HepG2 (cell line): ENCODE data around the gene HSP90AB1. TPM values are rescaled to one million over a fixed set of nuclear protein-coding genes. Genes with fewer than 3 reads are reported as not detected.

Source experiments
- ATAD3A ChIP-seq: sonication (generic); formaldehyde crosslinking; IDR thresholded peaks from 2 replicates; pipeline ENCODE4 v1.4.0; 2020; ENCODE audit warnings: missing genetic modification reagents
- FOXA3 ChIP-seq: IDR thresholded peaks from 2 replicates; pipeline ENCODE4 v1.6.1; 2016; ENCODE audit warnings: missing genetic modification reagents, missing compliant biosample characterization
- FOXP1 ChIP-seq, 2 experiments: fragments of 450-650 bp in 1 of 2; IDR thresholded peaks; 2 replicates each; pipeline ENCODE4 v1.6.1; 2017 to 2018; ENCODE audit warnings: antibody characterized with exemption in 1 of 2
- HCFC1 ChIP-seq: fragments of 150-350 bp; IDR thresholded peaks from 2 replicates; pipeline ENCODE4 v1.6.1; 2014; ENCODE audit warnings: low read depth, low read length
- HNRNPK ChIP-seq: fragments of 200-400 bp; formaldehyde crosslinking; IDR thresholded peaks from 2 replicates; pipeline ENCODE4 v1.6.1; 2018; ENCODE audit warnings: low read length, low read depth, moderate library complexity, mild to moderate bottlenecking; ENCODE audit not compliant: poor library complexity, severe bottlenecking
- HNRNPLL ChIP-seq: fragments of 200-400 bp; formaldehyde crosslinking; IDR thresholded peaks from 2 replicates; pipeline ENCODE4 v1.6.1; 2017; ENCODE audit warnings: mild to moderate bottlenecking, low read depth, low read length; ENCODE audit not compliant: poor library complexity, severe bottlenecking
- HOXA3 ChIP-seq: sonication (generic); formaldehyde crosslinking; IDR thresholded peaks from 2 replicates; pipeline ENCODE4 v1.5.0; 2020; ENCODE audit warnings: missing genetic modification reagents
- KLF12 ChIP-seq: sonication (generic); formaldehyde crosslinking; IDR thresholded peaks from 2 replicates; pipeline ENCODE4 v1.4.0; 2020; ENCODE audit warnings: missing genetic modification reagents, borderline replicate concordance
- PAX8 ChIP-seq: sonication (generic); formaldehyde crosslinking; IDR thresholded peaks from 2 replicates; pipeline ENCODE4 v1.8.0; 2022; ENCODE audit warnings: mild to moderate bottlenecking, missing genetic modification reagents, borderline replicate concordance
- ZNF567 ChIP-seq: sonication (generic); formaldehyde crosslinking; IDR thresholded peaks from 2 replicates; pipeline ENCODE4 v1.8.1; 2023; ENCODE audit warnings: mild to moderate bottlenecking, missing genetic modification reagents, borderline replicate concordance
- ZNF761 ChIP-seq: sonication (generic); formaldehyde crosslinking; conservative IDR thresholded peaks from 2 replicates; pipeline ENCODE4 v1.4.0; 2020; ENCODE audit warnings: mild to moderate bottlenecking, missing genetic modification reagents
- ZSCAN9 ChIP-seq: IDR thresholded peaks from 2 replicates; pipeline ENCODE4 v1.6.1; 2016; ENCODE audit warnings: borderline replicate concordance
- polyA plus RNA-seq, 8 experiments: library from polyadenylated mRNA; depleted of rRNA in 3 of 8; stranded (reverse) in 7 of 8; unstranded in 1 of 8; fragments of >200 nt; fragmentation: Illumina TruSeq in 4 of 8; extraction: Trizol in 4 of 8; gene quantifications; 2 replicates each; pipeline versions ENCODE4 v1.2.1 to v1.2.3, GENCODE V29; 2011 to 2016; ENCODE audit warnings: low read depth in 4 of 8, missing spikeins in 1 of 8, mixed read lengths in 1 of 8; ENCODE audit not compliant: insufficient read depth in 1 of 8
- total RNA-seq, 5 experiments: library from RNA; depleted of rRNA; stranded (reverse); fragments of >200 nt; fragmentation: Illumina TruSeq; extraction: Trizol; gene quantifications; 2 replicates each; pipeline ENCODE4 v1.2.3, GENCODE V29; 2016; ENCODE audit warnings: low read depth in 1 of 5
- TF ChIP-seq, protein P1 (sequence below): sonication (generic); formaldehyde crosslinking; IDR thresholded peaks from 2 replicates; pipeline ENCODE4 v1.4.0; 2020; ENCODE audit warnings: missing genetic modification reagents
- TF ChIP-seq, protein P2 (sequence below): sonication (generic); formaldehyde crosslinking; IDR thresholded peaks from 2 replicates; pipeline ENCODE4 v1.5.1; 2020; ENCODE audit warnings: mild to moderate bottlenecking, missing genetic modification reagents
- TF ChIP-seq, protein P3 (sequence below): sonication (generic); formaldehyde crosslinking; IDR thresholded peaks from 2 replicates; pipeline ENCODE4 v1.4.0; 2020; ENCODE audit warnings: mild to moderate bottlenecking, missing genetic modification reagents
- TF ChIP-seq, protein P4 (sequence below): sonication (generic); formaldehyde crosslinking; IDR thresholded peaks from 2 replicates; pipeline ENCODE4 v1.9.0; 2021; ENCODE audit warnings: missing genetic modification reagents, mild to moderate bottlenecking, borderline replicate concordance
- TF ChIP-seq, protein P5 (sequence below): sonication (generic); formaldehyde crosslinking; IDR thresholded peaks from 2 replicates; pipeline ENCODE4 v1.5.0; 2020; ENCODE audit warnings: missing genetic modification reagents

HSP90AB1 gene
- total and polyA plus RNA-seq, 2 of the 13 experiments (the other 11 are each of a cell fraction or from before 2014, with no cell fraction given): 1,325 to 1,472 TPM

DNA sequence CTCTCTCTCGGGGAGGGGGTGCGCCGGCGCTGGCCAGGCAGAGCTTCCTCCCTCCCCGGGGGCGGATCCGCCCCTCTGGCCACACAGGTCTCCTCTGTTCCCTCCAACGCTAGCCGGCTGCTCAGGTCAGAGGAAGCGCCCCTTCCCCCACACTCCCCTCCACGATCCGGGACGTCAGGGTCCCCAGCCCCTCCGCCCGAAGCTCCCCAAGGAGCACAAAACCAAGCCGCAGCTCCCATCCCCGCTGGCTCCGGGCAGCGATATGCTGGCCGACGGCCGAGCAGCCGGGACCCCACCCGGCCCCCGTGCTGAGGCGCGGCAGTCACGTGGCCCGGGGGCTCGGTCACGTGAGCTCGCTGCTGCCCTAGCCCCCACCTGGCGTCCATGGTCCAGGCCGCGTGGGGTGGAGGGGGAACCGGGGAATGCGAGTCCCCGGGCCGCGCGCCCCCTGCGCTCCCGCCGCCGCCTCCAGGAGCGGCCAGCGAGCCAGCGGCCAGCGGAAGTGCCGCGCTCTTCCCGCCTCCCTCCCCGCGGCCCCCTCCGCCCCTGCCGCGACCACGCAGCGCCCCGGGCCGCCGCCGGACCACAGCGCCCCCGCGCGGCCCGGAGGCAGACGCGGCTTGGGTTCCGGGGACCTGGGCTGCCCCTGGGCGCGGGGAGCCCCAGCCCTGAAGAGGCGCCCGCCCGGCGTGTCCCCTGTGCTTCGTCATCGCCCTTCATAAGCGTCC is 10.3 kb downstream of the HSP90AB1 start, which contains the start of gene SLC35B2 (continued):
- TF ChIP-seq, protein P1, sequence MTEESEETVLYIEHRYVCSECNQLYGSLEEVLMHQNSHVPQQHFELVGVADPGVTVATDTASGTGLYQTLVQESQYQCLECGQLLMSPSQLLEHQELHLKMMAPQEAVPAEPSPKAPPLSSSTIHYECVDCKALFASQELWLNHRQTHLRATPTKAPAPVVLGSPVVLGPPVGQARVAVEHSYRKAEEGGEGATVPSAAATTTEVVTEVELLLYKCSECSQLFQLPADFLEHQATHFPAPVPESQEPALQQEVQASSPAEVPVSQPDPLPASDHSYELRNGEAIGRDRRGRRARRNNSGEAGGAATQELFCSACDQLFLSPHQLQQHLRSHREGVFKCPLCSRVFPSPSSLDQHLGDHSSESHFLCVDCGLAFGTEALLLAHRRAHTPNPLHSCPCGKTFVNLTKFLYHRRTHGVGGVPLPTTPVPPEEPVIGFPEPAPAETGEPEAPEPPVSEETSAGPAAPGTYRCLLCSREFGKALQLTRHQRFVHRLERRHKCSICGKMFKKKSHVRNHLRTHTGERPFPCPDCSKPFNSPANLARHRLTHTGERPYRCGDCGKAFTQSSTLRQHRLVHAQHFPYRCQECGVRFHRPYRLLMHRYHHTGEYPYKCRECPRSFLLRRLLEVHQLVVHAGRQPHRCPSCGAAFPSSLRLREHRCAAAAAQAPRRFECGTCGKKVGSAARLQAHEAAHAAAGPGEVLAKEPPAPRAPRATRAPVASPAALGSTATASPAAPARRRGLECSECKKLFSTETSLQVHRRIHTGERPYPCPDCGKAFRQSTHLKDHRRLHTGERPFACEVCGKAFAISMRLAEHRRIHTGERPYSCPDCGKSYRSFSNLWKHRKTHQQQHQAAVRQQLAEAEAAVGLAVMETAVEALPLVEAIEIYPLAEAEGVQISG (CRISPR knock-in tag): peak; percentile 98
- TF ChIP-seq KLF12: peak; percentile 24; the same call in 1 of the 2 replicates
- no peak for TF ChIP-seq FOXP1 (IDR thresholded peaks at IDR 0.05)
- peak; percentile 49; the same call in 1 of the 2 replicates for TF ChIP-seq FOXP1 (CRISPR knock-in tag; IDR thresholded peaks at IDR 0.05)
- TF ChIP-seq, protein P2, sequence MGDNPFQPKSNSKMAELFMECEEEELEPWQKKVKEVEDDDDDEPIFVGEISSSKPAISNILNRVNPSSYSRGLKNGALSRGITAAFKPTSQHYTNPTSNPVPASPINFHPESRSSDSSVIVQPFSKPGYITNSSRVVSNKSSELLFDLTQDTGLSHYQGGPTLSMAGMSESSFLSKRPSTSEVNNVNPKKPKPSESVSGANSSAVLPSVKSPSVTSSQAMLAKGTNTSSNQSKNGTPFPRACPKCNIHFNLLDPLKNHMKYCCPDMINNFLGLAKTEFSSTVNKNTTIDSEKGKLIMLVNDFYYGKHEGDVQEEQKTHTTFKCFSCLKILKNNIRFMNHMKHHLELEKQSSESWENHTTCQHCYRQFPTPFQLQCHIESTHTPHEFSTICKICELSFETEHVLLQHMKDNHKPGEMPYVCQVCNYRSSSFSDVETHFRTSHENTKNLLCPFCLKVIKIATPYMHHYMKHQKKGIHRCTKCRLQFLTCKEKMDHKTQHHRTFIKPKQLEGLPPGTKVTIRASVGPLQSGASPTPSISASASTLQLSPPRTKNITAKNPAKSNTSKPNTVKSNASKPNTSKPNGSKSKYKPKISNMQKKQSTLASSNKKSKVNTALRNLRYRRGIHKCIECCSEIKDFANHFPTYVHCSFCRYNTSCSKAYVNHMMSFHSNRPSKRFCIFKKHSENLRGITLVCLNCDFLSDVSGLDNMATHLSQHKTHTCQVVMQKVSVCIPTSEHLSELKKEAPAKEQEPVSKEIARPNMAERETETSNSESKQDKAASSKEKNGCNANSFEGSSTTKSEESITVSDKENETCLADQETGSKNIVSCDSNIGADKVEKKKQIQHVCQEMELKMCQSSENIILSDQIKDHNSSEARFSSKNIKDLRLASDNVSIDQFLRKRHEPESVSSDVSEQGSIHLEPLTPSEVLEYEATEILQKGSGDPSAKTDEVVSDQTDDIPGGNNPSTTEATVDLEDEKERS (CRISPR knock-in tag): 0 out of 2 replicates have a peak, but pooled peaks have one; percentile 58
- 0 out of 2 replicates have a peak, but pooled peaks have one; percentile 8 for TF ChIP-seq HCFC1
- TF ChIP-seq HNRNPK: peak; percentile 88
- peak; percentile 79 for TF ChIP-seq HOXA3 (CRISPR knock-in tag)
- peak; percentile 83; the same call in 1 of the 2 replicates for TF ChIP-seq ZNF567
- TF ChIP-seq, protein P3, sequence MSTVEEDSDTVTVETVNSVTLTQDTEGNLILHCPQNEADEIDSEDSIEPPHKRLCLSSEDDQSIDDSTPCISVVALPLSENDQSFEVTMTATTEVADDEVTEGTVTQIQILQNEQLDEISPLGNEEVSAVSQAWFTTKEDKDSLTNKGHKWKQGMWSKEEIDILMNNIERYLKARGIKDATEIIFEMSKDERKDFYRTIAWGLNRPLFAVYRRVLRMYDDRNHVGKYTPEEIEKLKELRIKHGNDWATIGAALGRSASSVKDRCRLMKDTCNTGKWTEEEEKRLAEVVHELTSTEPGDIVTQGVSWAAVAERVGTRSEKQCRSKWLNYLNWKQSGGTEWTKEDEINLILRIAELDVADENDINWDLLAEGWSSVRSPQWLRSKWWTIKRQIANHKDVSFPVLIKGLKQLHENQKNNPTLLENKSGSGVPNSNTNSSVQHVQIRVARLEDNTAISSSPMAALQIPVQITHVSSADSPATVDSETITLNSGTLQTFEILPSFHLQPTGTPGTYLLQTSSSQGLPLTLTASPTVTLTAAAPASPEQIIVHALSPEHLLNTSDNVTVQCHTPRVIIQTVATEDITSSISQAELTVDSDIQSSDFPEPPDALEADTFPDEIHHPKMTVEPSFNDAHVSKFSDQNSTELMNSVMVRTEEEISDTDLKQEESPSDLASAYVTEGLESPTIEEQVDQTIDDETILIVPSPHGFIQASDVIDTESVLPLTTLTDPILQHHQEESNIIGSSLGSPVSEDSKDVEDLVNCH (CRISPR knock-in tag): 0 out of 2 replicates have a peak, but pooled peaks have one; percentile 74
- peak; percentile 54; the same call in 1 of the 2 replicates for TF ChIP-seq ZSCAN9
- TF ChIP-seq ATAD3A (CRISPR knock-in tag): no peak
- peak; percentile 60 for TF ChIP-seq HNRNPLL
- TF ChIP-seq FOXA3 (CRISPR knock-in tag): peak; percentile 43
- 0 out of 2 replicates have a peak, but pooled peaks have one; percentile 67 for TF ChIP-seq ZNF761 (CRISPR knock-in tag)
- TF ChIP-seq, protein P4, sequence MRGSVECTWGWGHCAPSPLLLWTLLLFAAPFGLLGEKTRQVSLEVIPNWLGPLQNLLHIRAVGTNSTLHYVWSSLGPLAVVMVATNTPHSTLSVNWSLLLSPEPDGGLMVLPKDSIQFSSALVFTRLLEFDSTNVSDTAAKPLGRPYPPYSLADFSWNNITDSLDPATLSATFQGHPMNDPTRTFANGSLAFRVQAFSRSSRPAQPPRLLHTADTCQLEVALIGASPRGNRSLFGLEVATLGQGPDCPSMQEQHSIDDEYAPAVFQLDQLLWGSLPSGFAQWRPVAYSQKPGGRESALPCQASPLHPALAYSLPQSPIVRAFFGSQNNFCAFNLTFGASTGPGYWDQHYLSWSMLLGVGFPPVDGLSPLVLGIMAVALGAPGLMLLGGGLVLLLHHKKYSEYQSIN (CRISPR knock-in tag): no peak
- TF ChIP-seq, protein P5, sequence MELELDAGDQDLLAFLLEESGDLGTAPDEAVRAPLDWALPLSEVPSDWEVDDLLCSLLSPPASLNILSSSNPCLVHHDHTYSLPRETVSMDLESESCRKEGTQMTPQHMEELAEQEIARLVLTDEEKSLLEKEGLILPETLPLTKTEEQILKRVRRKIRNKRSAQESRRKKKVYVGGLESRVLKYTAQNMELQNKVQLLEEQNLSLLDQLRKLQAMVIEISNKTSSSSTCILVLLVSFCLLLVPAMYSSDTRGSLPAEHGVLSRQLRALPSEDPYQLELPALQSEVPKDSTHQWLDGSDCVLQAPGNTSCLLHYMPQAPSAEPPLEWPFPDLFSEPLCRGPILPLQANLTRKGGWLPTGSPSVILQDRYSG (CRISPR knock-in tag): no peak
- peak; percentile 82 for TF ChIP-seq PAX8 (CRISPR knock-in tag)
